ENCODE results near the gene FSTL5.

FSTL5 gene

DNA sequence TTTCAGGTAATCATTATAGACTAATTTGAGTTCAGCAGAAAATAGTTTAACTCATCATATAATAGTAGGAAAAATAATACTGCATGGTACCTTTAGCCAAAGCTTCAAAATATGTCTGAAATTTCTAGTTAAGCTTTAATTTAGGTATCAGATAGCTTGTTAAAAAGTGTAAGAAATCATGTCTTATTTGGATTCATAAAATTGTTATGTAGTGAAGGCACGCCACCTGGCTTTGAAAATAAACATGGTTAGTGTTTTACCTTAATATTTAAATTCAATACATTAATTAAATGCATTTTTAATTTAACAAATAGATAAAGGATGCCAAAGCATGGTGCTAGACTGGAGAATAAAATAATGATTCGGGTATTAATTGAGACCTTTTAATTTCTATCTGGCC, 211.4 kb downstream of the FSTL5 start:
- Histone ChIP-seq H3K4me3 (ENCODE audit: low read depth in 1 of 2, low read length in 1 of 2) (no peak overlapping the region), H3K9me3 (no peaks in the 10 kb centered on the region), H3K27ac (no peak overlapping the region), H3K27me3 (no peaks in the 10 kb centered on the region), H3K4me1 (ENCODE audit: control insufficient read depth in 1 of 2, insufficient read depth in 1 of 2, low read depth in 1 of 2, low read length in 1 of 2) (no peaks in the 10 kb centered on the region), H3K36me3 (no peaks in the 10 kb centered on the region)
- TF ChIP-seq, protein P1, sequence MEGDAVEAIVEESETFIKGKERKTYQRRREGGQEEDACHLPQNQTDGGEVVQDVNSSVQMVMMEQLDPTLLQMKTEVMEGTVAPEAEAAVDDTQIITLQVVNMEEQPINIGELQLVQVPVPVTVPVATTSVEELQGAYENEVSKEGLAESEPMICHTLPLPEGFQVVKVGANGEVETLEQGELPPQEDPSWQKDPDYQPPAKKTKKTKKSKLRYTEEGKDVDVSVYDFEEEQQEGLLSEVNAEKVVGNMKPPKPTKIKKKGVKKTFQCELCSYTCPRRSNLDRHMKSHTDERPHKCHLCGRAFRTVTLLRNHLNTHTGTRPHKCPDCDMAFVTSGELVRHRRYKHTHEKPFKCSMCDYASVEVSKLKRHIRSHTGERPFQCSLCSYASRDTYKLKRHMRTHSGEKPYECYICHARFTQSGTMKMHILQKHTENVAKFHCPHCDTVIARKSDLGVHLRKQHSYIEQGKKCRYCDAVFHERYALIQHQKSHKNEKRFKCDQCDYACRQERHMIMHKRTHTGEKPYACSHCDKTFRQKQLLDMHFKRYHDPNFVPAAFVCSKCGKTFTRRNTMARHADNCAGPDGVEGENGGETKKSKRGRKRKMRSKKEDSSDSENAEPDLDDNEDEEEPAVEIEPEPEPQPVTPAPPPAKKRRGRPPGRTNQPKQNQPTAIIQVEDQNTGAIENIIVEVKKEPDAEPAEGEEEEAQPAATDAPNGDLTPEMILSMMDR (IDR thresholded peaks at IDR 0.05): no peak

DNA sequence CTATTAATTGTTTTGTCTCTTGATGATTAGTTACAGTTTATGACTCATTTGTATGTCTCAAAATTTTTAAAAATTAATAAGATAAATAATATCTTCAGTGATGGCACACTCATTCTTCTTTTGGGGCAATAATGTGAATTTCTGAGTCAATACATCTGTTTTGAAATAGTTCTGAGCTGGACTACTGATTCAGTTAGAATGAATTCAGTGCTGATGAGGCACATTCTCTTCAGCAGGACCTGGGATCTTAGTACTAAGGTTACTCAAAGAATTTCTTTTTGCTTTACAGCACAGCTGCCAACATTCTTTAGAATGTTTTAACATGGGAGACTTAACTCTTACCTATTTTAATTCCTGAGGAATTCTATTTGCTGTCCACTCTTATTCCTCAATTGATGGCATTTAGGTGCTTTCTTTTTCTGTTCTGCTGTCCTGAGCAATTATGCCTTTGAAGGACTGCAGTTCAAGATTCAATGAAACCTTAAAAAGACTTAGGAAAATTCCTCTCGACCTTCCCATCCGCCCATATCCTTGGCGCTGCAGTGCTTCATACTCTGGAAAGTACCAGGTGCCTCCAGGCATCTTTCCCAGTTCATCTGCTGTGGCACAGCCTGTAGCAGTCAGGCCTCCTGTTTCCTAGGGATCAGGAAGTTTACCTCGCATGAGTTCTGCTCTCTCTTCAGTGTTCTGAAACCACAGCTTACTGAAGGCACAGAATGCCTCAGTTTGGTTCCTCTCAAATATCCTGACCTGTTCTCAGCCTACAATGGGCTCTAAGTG, 213.7 kb downstream of the FSTL5 start:
- TF ChIP-seq, protein P1 (IDR thresholded peaks at IDR 0.05): no peak
- H3K9me3 ChIP-seq: no peaks in the 10 kb centered on the region
- no peaks in the 10 kb centered on the region for H3K27me3 ChIP-seq
- H3K36me3 ChIP-seq: no peaks in the 10 kb centered on the region
- no peak overlapping the region for H3K27ac ChIP-seq
- no peaks in the 10 kb centered on the region for H3K4me1 ChIP-seq (ENCODE audit: control insufficient read depth in 1 of 2, insufficient read depth in 1 of 2, low read depth in 1 of 2, low read length in 1 of 2)
- H3K4me3 ChIP-seq (ENCODE audit: low read depth in 1 of 2, low read length in 1 of 2): no peak overlapping the region

DNA sequence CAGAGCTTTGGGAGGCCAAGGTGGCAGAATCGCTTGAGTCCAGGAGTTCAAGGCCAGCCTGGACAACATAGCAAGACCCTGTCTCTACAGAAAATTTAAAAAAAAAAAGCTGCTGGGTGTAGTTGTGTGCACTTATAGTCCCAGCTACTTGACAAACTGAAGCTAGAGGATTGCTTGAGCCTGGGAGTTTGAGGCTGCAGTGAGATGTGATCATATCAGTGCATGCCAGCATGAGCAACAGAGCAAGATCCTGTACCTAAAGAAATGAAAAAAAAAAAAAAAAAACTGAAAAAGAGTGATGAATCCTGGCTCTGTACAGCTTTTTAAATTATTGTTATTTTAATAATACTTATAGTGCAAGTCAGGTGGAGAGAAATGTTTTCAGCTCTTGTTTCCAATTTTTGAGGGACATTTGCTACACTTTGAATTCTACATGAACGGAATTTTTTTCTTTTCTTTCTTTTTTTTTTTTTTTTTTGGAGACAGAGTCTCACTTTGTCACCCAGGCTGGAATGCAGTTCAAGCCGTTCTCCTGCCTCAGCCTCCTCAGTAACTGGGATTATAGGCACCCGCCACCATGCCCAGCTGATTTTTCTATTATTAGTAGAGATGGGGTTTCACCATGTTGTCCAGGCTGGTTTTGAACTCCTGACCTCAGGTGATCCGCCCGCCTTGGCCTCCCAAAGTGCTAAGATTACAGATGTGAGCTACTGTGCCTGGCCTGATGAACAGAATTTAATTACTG, 215.6 kb downstream of the FSTL5 start:
- H3K4me1 ChIP-seq (ENCODE audit: control insufficient read depth in 1 of 2, insufficient read depth in 1 of 2, low read depth in 1 of 2, low read length in 1 of 2): no peaks in the 10 kb centered on the region
- H3K36me3 ChIP-seq: no peaks in the 10 kb centered on the region
- H3K4me3 ChIP-seq (ENCODE audit: low read depth in 1 of 2, low read length in 1 of 2): no peak overlapping the region
- no peak overlapping the region for H3K27ac ChIP-seq
- no peaks in the 10 kb centered on the region for H3K27me3 ChIP-seq
- TF ChIP-seq, protein P1 (IDR thresholded peaks at IDR 0.05): no peak
- H3K9me3 ChIP-seq: no peaks in the 10 kb centered on the region

- Histone ChIP-seq H3K27ac (no peak overlapping the region), H3K4me1 (ENCODE audit: control insufficient read depth in 1 of 2, insufficient read depth in 1 of 2, low read depth in 1 of 2, low read length in 1 of 2) (no peaks in the 10 kb centered on the region), H3K27me3 (no peaks in the 10 kb centered on the region), H3K4me3 (ENCODE audit: low read depth in 1 of 2, low read length in 1 of 2) (no peak overlapping the region), H3K9me3 (no peaks in the 10 kb centered on the region), H3K36me3 (no peaks in the 10 kb centered on the region)
- TF ChIP-seq, protein P1 (IDR thresholded peaks at IDR 0.05): no peak
These were observed 226.2 kb downstream of the FSTL5 start for GRCh38 chr4:161937596-161937995.

DNA sequence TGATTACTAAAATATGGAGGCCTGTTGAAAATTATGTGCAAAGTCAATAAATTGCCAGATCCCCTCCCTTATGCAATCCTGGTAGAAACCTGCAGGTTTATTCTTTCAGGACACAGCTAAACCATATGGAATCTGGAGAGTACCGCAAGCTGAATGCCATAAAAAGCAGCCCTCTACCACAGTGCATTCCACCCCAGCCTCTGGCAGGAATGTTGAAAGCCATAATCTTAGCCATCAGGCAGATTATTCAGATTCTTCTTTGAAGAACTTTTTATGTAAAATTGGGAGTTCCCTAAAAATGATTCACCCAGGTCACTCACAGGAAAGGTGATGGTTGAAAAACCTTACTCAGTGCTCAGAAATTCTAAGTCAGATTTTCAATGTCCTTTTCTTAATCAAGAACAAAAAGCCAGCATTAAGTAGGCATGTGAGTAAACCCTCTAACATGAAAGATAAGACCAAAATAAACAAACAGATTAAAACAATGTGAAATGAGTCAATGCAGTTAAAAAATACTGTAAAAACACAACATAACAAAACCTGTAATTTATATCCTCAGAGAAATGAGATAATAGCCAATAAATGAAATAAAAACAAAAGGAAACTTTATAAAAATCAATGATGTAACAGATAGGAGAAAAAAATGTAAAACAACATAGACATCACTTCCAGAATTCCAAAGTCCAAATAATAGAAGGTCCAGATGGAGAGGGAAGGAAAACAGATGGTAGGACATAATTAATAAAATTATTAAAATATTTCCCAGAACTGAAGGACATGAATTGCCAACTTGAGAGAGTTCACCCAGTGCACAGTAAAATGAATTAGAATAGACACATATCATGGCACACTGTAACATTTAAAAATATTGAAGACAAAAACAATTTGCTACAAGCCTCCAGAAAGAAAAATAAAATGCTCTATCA, 226.9 kb downstream of the FSTL5 start:
- TF ChIP-seq, protein P1 (IDR thresholded peaks at IDR 0.05): no peak
- no peaks in the 10 kb centered on the region for H3K36me3 ChIP-seq
- H3K27ac ChIP-seq: no peak overlapping the region
- no peaks in the 10 kb centered on the region for H3K9me3 ChIP-seq
- no peaks in the 10 kb centered on the region for H3K27me3 ChIP-seq
- no peaks in the 10 kb centered on the region for H3K4me1 ChIP-seq (ENCODE audit: control insufficient read depth in 1 of 2, insufficient read depth in 1 of 2, low read depth in 1 of 2, low read length in 1 of 2)
- no peak overlapping the region for H3K4me3 ChIP-seq (ENCODE audit: low read depth in 1 of 2, low read length in 1 of 2)
